GM10847 (cell line): ENCODE results near the gene CARNS1.

ENCODE experiments used
- POLR2A ChIP-seq: IDR thresholded peaks from 2 replicates; pipeline ENCODE4 v1.6.1; 2011; ENCODE audit not compliant: insufficient read length; ENCODE audit errors: extremely low read depth

The CARNS1 gene

GRCh38 chr11:67415501-67416304, at the start of gene CARNS1:
TSS of gene CARNS1 (plus strand) at chr11:67415678. CDS start at chr11:67416200, 522 bp downstream.
- TF ChIP-seq POLR2A = no peak

GRCh38 chr11:67365736-67366444, 49.6 kb upstream of the CARNS1 start:
- no peak for TF ChIP-seq POLR2A

- no peak for TF ChIP-seq POLR2A
These were observed 48.9 kb upstream of the CARNS1 start for GRCh38 chr11:67366546-67366945.

GRCh38 chr11:67366961-67367760, 48.3 kb upstream of the CARNS1 start:
- TF ChIP-seq POLR2A = no peak

- no peak for TF ChIP-seq POLR2A
These were observed 47.7 kb upstream of the CARNS1 start for GRCh38 chr11:67367761-67368227.

GRCh38 chr11:67368621-67369020, 46.9 kb upstream of the CARNS1 start:
- no peak for TF ChIP-seq POLR2A

- no peak for TF ChIP-seq POLR2A
These were observed 46.2 kb upstream of the CARNS1 start for GRCh38 chr11:67369275-67369674.

- TF ChIP-seq POLR2A = no peak
These were observed 45.6 kb upstream of the CARNS1 start for GRCh38 chr11:67369801-67370284.

- no peak for TF ChIP-seq POLR2A
These were observed 45.0 kb upstream of the CARNS1 start for GRCh38 chr11:67370351-67371076.

GRCh38 chr11:67371189-67371910, 44.1 kb upstream of the CARNS1 start:
- no peak for TF ChIP-seq POLR2A

- no peak for TF ChIP-seq POLR2A
These were observed 43.6 kb upstream of the CARNS1 start for GRCh38 chr11:67371911-67372320.

- no peak for TF ChIP-seq POLR2A
These were observed 43.0 kb upstream of the CARNS1 start for GRCh38 chr11:67372321-67372992.

GRCh38 chr11:67372993-67373647, 42.4 kb upstream of the CARNS1 start, which contains the start of gene CLCF1:
TSS of gene CLCF1 (minus strand) at chr11:67373598. CDS start at chr11:67373539, 59 bp downstream.
- no peak for TF ChIP-seq POLR2A
